ENCODE data around the gene CRYAB.

CRYAB gene

GRCh38 chr11:111911563-111912401, at the start of gene CRYAB:
Gene CRYAB (minus strand): TSS chr11:111911770. CDS start chr11:111911724, 46 bp downstream.
- DNase-seq = no peak

DNA sequence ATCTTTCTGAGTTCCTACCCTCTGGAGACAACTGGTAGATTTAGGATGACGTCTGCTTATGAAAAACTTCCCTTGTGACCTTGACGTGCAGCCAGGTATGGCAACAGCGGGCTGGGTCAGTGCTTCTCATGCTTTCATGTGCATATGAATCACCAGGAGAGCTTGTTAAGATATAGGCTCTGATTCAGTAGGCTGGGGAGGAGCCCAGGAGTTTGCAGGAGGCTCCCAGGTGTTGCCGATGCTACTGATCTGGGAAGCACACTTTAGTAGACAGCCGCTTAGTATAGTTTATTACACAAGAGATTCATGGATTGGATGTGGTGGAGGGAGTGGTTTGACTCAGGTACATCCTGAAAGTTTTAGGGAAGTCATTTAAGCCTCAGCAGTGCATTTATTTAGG, 49.3 kb upstream of the CRYAB start:
- no peak for DNase-seq

- no peak for DNase-seq
These were observed 46.3 kb upstream of the CRYAB start for GRCh38 chr11:111957663-111958444.

DNA sequence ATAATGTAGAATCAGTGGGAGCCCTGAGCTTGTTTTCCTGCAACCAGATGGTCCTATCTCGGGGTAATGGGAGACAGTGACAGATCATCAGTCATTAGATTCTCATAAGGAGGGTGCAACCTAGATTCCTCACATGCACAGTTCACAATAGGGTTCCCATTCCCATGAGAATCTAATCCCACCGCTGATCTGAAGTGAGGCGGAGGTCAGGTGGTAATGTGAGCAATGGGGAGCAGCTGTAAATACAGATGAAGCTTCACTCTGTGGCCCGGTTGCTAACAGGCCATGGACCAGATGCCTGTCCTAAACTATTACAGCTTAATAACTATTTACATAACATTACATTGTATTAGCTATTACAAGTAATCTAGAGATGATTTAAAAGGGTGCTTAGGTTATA, 42.6 kb upstream of the CRYAB start:
- peak in 1 of 2 experiments; percentile 46 for DNase-seq

- no peak for DNase-seq
These were observed 40.0 kb upstream of the CRYAB start for GRCh38 chr11:111951565-111951964.

DNA sequence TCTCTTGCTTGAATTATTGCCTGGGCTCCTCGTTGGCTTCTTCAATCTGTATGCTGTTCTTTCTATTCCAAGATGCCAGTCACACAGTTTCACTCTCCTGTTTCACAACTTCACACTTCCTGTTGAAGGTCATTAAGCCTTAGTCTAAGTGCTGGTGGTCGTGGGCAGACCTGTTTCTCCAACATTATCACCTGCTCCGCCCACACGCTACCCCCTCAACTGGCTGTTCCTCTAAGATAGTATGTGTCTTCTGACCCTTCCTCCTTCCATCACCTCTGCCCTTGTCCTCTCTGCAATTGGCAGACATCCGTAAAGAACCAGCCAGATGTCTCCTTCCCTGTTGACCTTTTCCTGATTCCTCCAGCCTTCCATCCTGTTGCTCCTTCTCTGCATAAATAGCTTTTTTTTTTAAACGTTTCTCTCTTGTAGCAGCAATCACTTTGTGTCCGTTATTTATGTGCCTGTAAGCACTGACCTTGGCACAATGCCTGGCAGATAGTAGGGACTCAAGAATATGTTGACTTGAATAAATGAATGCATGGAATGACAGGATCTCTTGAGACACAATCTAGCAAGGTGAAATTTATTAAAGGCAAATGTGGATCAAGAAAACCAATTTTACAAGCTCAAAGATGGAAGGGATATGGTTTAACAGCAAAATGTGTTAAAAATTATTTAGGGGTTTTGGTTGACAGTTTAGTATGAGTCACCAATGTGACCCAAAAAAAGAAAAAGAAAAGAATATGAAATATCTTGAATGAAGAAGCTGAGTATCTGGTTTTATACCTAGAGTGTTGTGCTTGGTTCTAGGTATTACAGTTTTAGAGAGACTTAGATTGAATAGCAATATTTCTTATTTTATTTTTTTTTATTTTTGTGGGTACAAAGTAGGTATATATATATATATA, 38.2 kb upstream of the CRYAB start:
- no peak for DNase-seq

GRCh38 chr11:111947143-111947542, 35.6 kb upstream of the CRYAB start:
- no peak for DNase-seq

DNA sequence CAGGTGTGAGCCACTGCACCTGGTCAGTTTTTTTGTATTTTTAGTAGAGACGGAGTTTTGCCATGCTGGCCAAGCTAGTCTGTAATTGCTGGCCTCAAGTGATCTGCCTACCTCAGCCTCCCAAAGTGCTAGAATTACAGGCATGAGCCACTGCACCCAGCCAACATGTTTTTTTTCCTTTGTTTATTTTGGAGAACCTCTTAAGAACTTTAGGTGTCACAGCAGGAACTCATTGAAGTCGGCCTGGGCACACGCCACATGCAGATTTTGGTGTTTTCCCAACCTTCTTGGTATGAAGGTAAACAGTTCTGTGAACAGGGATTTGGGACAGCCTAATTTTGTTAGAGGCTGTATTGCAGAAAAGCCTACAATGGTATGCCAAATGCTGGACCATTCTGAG, 34.9 kb upstream of the CRYAB start:
- no peak for DNase-seq

- no peak for DNase-seq
These were observed 33.6 kb upstream of the CRYAB start for GRCh38 chr11:111945198-111945597.

- DNase-seq = no peak
These were observed 33.1 kb upstream of the CRYAB start for GRCh38 chr11:111944651-111945051.

DNA sequence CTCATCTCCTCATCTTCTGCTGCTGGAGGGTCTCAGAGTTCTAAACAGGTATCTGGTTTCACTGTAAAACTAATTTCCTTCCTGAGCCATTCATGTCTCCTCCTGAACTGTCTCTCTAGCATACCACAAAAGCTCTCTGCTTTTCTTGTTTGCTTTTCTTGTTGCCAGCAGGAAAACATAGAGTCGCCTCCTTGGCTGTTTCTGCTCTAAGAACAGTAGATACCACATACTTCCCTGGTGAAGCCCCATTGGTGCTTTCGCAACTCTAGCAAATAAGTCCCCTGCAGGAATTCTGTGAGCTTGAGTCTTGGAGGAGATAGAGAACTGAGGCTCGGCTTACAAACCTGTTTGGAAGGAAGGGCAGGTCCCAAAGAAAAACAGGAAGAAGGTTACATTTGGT, 32.6 kb upstream of the CRYAB start:
- no peak for DNase-seq

- DNase-seq = no peak
These were observed 31.3 kb upstream of the CRYAB start for GRCh38 chr11:111942829-111943228.

DNA sequence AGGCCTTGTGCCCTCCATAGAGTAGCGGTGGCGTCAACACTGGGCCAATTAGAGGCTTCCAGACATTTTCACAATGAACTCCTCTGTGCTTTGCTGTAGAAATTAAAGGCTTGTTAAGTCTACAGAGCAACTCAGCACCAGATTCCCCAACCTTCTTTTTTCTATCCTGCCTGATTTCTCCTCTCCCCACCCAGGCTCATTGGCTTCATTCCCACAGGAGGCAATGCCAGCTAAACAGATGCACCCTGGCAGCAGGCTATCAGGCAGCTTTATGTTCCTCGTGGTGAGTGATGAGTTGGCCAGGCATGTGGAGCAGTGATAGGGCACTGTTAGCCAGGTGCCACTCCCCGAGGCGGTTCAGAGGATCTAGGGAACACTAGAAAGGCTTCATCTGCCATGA, 30.4 kb upstream of the CRYAB start:
- no peak for DNase-seq

DNA sequence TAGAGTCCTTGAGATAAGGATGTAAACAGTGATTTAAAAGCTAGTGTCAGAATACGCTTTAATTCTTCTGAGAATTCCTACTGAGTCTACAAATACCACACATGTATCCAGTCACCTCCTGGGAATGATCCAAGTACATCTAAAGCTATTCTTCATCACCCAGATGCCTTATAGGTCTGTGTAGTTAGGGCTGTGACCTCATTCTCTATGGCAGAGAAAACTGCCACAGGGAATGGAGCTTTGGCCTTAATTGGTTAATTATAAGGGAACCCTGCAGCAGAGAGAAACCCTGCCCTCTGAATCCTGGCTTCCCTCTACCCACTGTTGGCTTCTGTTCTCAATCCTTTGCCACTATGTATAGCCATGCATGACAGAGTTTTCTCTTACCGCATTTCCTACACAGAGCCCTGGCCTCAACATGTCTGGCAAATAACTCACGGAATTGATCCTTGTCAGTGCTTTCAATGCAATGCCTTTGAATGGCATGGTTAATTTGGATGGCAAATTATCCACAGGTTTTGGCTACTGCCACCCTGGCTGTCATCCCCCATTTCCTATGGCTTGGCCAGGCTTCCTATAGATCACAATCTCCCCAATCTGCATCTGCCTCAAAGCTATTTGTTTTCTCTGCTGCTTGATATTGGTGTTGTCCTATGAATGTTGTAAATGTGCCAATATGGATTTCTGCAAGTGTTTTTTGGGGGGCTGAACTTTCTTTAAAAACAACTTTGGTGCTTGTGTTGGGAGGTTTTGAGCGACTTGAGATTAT, 28.4 kb upstream of the CRYAB start:
- DNase-seq = peak; percentile 93 to 96

GRCh38 chr11:111938687-111939160, 27.2 kb upstream of the CRYAB start:
- DNase-seq = peak; percentile 20 to 53

- DNase-seq = peak in 1 of 2 experiments; percentile 67
These were observed 26.3 kb upstream of the CRYAB start for GRCh38 chr11:111937844-111938243.

DNA sequence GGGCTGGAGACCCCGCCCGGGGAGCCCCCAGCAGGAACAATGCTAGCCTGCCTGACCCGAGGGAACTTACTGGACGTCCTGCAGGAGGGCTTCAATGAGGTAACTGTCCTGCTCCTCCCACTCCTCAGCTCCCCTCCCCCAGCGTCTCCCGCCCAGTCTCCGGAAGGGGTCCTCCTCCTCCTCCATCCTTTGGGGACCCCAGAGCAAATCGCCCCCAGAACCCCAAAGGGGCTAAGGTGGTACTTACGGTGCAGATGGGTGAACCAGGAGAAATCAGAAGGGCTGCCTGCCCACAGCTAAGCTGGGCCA, 25.8 kb upstream of the CRYAB start:
- peak in 1 of 2 experiments; percentile 69 for DNase-seq

DNA sequence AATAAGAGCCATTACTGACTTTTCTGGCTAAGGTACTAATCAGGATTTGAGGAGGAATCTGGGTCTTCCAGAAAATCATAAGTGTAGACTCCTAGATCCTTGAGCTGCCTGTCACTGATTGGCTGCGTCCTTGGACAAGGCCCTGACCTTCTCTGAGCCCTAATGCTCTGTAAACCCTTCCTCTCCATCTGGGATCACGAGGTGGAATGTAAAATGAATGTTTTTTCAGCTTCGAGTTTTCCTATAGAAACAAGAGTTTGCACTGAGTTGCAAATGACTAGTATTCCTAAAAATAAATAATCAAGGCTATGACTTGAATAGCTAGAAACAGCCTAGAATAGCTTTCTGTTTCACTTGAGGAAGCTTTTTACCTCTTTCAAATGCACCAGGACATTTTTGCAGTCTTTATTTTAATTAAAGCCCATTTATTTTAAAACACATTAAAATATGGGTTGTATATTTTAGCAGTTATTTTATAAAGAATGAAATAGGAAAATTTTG, 24.5 kb upstream of the CRYAB start:
- peak in 1 of 2 experiments; percentile 29 for DNase-seq

- DNase-seq = peak in 1 of 2 experiments; percentile 59
These were observed 23.9 kb upstream of the CRYAB start for GRCh38 chr11:111935317-111936039.

GRCh38 chr11:111934306-111934705, 22.7 kb upstream of the CRYAB start:
- DNase-seq = no peak

GRCh38 chr11:111933872-111934271, 22.3 kb upstream of the CRYAB start:
- no peak for DNase-seq
